PC-9 (cell line): ENCODE data around the gene LEFTY1. TPM values are rescaled to one million over a fixed set of nuclear protein-coding genes. Genes with fewer than 3 reads are reported as not detected.
A peak's percentile ranks its signal among the peaks of the same experiment; 100 is the strongest.

Experiments used
- BruUV-seq: library from RNA; stranded (reverse); fragments of 400-500 nt; replicated peaks from 2 replicates; lab custom pipeline; 2021; lab: Mats Ljungman, UMichigan
- CTCF ChIA-PET: fragments of 300-600 bp; sonication (Branson Sonifier 250); formaldehyde crosslinking; loops from one replicate; lab custom pipeline; 2022; ENCODE audit warnings: antibody characterized with exemption; lab: Charles Lee
- POLR2A ChIA-PET: fragments of 300-600 bp; sonication (Branson Sonifier 250); formaldehyde crosslinking; loops from one replicate; lab custom pipeline; 2022; ENCODE audit warnings: antibody characterized with exemption; ENCODE audit not compliant: unreplicated experiment; lab: Charles Lee
- DNase-seq, 2 experiments: peaks; one replicate each; pipeline versions ENCODE4 v3.0.0 to v3.0.0-alpha.2; 2015 to 2022; ENCODE audit warnings: mixed read lengths in 1 of 2
- H2AFZ ChIP-seq: fragments of 200-600 bp; sonication (generic); 2 replicates; pipeline ENCODE4 v1.8.1; 2017; ENCODE audit warnings: antibody characterized with exemption
- H3F3A ChIP-seq: fragments of 200-600 bp; sonication (generic); 2 replicates; pipeline ENCODE4 v1.8.1; 2017; ENCODE audit warnings: antibody characterized with exemption, mild to moderate bottlenecking, low read depth; ENCODE audit not compliant: insufficient read depth
- H3K27ac ChIP-seq: fragments of 200-600 bp; sonication (generic); 2 replicates; pipeline ENCODE4 v1.6.1; 2016; ENCODE audit warnings: mixed run types
- H3K27me3 ChIP-seq: fragments of 200-600 bp; sonication (generic); 2 replicates; pipeline ENCODE4 v1.6.1; 2016; ENCODE audit warnings: low read depth, mixed run types; ENCODE audit not compliant: insufficient read depth
- H3K36me3 ChIP-seq: fragments of 200-600 bp; sonication (generic); 2 replicates; pipeline ENCODE4 v1.6.1; 2016; ENCODE audit warnings: low read depth, mixed run types
- H3K4me1 ChIP-seq: fragments of 200-600 bp; sonication (generic); replicated peaks from 2 replicates; pipeline ENCODE4 v1.6.1; 2016; ENCODE audit warnings: mixed run types; ENCODE audit not compliant: insufficient read depth
- H3K4me2 ChIP-seq: fragments of 200-600 bp; sonication (generic); 2 replicates; pipeline ENCODE4 v1.6.1; 2017; ENCODE audit warnings: mixed run types
- H3K4me3 ChIP-seq: fragments of 200-600 bp; sonication (generic); 2 replicates; pipeline ENCODE4 v1.6.1; 2016; ENCODE audit warnings: mixed run types
- H3K79me2 ChIP-seq: fragments of 200-600 bp; sonication (generic); 2 replicates; pipeline ENCODE4 v1.6.1; 2017; ENCODE audit warnings: low read depth, mixed run types
- H3K9me2 ChIP-seq: fragments of 200-600 bp; sonication (generic); 2 replicates; pipeline ENCODE4 v1.8.1; 2017; ENCODE audit warnings: mild to moderate bottlenecking; ENCODE audit not compliant: insufficient read depth
- H3K9me3 ChIP-seq: fragments of 200-600 bp; sonication (generic); 2 replicates; pipeline ENCODE4 v1.8.1; 2016; ENCODE audit warnings: low read depth; ENCODE audit not compliant: insufficient read depth
- H4K20me1 ChIP-seq: fragments of 200-600 bp; sonication (generic); 2 replicates; pipeline ENCODE4 v1.8.1; 2017; ENCODE audit not compliant: insufficient read depth
- EZH2 ChIP-seq: fragments of 200-600 bp; sonication (generic); IDR thresholded peaks from 2 replicates; pipeline ENCODE4 v1.8.0; 2017; ENCODE audit warnings: antibody characterized with exemption, low read depth
- intact Hi-C: fragments of 100-400 bp; cut with micrococcal nuclease; formaldehyde crosslinking; loops from one replicate; pipeline ENCODE4 v1.10.0; 2022; ENCODE audit not compliant: unreplicated experiment
- total RNA-seq: library from RNA; stranded (reverse); gene quantifications from 2 replicates; pipeline ENCODE4 v1.2.3, GENCODE V29; 2021
- TF ChIP-seq, protein P1 (sequence below): fragments of 200-600 bp; sonication (generic); conservative IDR thresholded peaks from 2 replicates; pipeline ENCODE4 v1.6.1; 2017; ENCODE audit warnings: mixed run types, antibody characterized with exemption, mild to moderate bottlenecking, moderate library complexity

Gene LEFTY1
- total RNA-seq, 1 experiment from 2014 or later, result not detected

DNA sequence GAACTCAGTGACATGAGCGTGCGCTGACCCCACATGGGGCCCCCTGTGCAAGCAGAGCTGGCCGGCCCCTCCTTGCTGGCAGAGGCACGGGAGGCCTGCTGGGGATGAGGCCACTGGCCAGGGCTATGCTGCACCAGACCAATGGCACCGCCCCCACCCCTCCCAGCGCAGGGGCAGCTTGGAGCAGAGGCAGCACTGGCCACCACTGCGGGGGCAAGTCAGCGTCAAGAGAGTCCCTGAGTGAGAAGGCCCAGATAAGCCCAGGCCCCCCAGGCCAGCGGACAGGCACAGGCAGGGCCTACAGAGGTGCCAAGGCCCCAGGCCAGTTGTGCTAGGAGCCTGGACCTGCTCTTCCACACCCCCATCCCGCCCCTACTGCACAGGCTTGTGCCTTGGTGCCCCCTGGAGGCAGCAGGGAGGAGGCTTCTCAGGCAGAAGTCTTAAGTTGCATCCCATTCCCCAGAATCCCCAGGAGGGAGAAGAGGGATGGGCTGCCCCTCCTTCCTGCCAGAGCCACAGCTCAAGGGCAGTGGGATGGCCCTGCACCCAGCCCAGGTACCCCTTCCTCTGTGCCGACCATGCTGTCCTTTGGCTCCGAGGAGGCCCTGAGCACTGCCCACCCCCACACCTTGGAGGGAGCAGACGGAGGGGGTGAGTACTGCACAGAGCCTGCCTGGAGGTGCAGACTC, 43.2 kb downstream of the LEFTY1 start:
- Histone ChIP-seq H2AFZ (no peak overlapping the region), H3K9me3 (no peaks in the 10 kb centered on the region), H3K79me2 (no peaks in the 10 kb centered on the region), H4K20me1 (peaks cover 10% of the 10 kb centered on the region; the same call in 1 of the 2 replicates), H3K4me2 (no peak overlapping the region), H3K9me2 (no peaks in the 10 kb centered on the region), H3K27me3 (no peaks in the 10 kb centered on the region), H3K27ac (no peak overlapping the region), H3F3A (peaks cover 57% of the 10 kb centered on the region), H3K4me1 (no peaks in the 10 kb centered on the region), H3K4me3 (no peak overlapping the region), H3K36me3 (peaks cover 20% of the 10 kb centered on the region; the same call in 1 of the 2 replicates)
- CTCF ChIA-PET, result interaction anchor here (0.6 to 0.7 kb wide), 3 partner anchors 18 to 122 kb away, joined by 3 to 4 read pairs (median 4); no protein-coding TSS in a partner anchor
- POLR2A ChIA-PET, result interaction anchor here (0.5 to 0.6 kb wide), 3 partner anchors 27 to 337 kb away, joined by 4 to 11 read pairs (median 4); partner anchors contain the start of gene SRP9
- DNase-seq, result peak; percentile 68 to 80
- TF ChIP-seq, protein P1, sequence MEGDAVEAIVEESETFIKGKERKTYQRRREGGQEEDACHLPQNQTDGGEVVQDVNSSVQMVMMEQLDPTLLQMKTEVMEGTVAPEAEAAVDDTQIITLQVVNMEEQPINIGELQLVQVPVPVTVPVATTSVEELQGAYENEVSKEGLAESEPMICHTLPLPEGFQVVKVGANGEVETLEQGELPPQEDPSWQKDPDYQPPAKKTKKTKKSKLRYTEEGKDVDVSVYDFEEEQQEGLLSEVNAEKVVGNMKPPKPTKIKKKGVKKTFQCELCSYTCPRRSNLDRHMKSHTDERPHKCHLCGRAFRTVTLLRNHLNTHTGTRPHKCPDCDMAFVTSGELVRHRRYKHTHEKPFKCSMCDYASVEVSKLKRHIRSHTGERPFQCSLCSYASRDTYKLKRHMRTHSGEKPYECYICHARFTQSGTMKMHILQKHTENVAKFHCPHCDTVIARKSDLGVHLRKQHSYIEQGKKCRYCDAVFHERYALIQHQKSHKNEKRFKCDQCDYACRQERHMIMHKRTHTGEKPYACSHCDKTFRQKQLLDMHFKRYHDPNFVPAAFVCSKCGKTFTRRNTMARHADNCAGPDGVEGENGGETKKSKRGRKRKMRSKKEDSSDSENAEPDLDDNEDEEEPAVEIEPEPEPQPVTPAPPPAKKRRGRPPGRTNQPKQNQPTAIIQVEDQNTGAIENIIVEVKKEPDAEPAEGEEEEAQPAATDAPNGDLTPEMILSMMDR, result peak; percentile 81
- no peak for TF ChIP-seq EZH2
- intact Hi-C loops, result loop anchor here (1.0 to 10.0 kb wide), 3 partner anchors 68 to 364 kb away; partner anchors contain the start of gene SRP9
- no TSS peak for BruUV-seq

DNA sequence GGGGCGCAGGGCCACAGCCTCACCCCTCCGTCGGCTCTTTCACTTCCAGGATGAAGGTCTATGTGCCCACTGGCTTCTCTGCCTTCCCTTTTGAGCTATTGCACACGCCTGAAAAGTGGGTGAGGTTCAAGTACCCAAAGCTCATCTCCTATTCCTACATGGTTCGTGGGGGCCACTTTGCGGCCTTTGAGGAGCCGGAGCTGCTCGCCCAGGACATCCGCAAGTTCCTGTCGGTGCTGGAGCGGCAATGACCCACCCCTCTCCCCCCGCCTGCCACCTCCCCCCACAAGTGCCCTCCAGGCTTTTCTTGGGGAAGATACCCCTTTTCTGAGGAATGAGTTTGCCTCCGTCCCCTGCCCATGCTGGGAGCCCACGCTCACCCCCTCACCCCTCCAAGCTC, 43.8 kb downstream of the LEFTY1 start:
- no peak for TF ChIP-seq EZH2
- TF ChIP-seq, protein P1, result no peak
- no peaks in the 10 kb centered on the region for H3K9me2 ChIP-seq
- H3K4me2 ChIP-seq, result no peak overlapping the region
- H4K20me1 ChIP-seq, result peaks cover 10% of the 10 kb centered on the region; the same call in 1 of the 2 replicates
- H3K27me3 ChIP-seq, result no peaks in the 10 kb centered on the region
- ChIA-PET CTCF (interaction anchor here (0.6 to 0.7 kb wide), 2 partner anchors 19 to 108 kb away, joined by 3 to 4 read pairs; no protein-coding TSS in a partner anchor), POLR2A (interaction anchor here (0.5 to 0.6 kb wide), 3 partner anchors 27 to 337 kb away, joined by 4 to 11 read pairs (median 4); partner anchors contain the start of gene SRP9)
- no peaks in the 10 kb centered on the region for H3K9me3 ChIP-seq
- H3K4me1 ChIP-seq, result no peaks in the 10 kb centered on the region
- peaks cover 57% of the 10 kb centered on the region for H3F3A ChIP-seq
- H3K27ac ChIP-seq, result no peak overlapping the region
- no peak overlapping the region for H3K4me3 ChIP-seq
- no peak overlapping the region for H2AFZ ChIP-seq
- BruUV-seq, result no TSS peak
- intact Hi-C loops, result loop anchor here (1.0 to 10.0 kb wide), 3 partner anchors 68 to 364 kb away; partner anchors contain the start of gene SRP9
- H3K36me3 ChIP-seq, result peaks cover 20% of the 10 kb centered on the region; the same call in 1 of the 2 replicates
- H3K79me2 ChIP-seq, result no peaks in the 10 kb centered on the region
- DNase-seq, result no peak

GRCh38 chr1:225844236-225845061, 44.5 kb downstream of the LEFTY1 start:
- H3K27ac ChIP-seq, result no peak overlapping the region
- H3K9me2 ChIP-seq, result no peaks in the 10 kb centered on the region
- POLR2A ChIA-PET, result no interaction called here
- H3K36me3 ChIP-seq, result peaks cover 20% of the 10 kb centered on the region; the same call in 1 of the 2 replicates
- H3F3A ChIP-seq, result peaks cover 64% of the 10 kb centered on the region
- H2AFZ ChIP-seq, result no peak overlapping the region
- H3K27me3 ChIP-seq, result no peaks in the 10 kb centered on the region
- H3K9me3 ChIP-seq, result no peaks in the 10 kb centered on the region
- TSS peak; percentile 12 for BruUV-seq
- no peaks in the 10 kb centered on the region for H3K4me1 ChIP-seq
- H4K20me1 ChIP-seq, result peaks cover 10% of the 10 kb centered on the region; the same call in 1 of the 2 replicates
- intact Hi-C loops, result loop anchor here (1.0 to 10.0 kb wide), 3 partner anchors 67 to 363 kb away; partner anchors contain the start of gene SRP9
- CTCF ChIA-PET, result interaction anchor here (0.6 to 0.7 kb wide), 2 partner anchors 20 to 107 kb away, joined by 3 to 4 read pairs; no protein-coding TSS in a partner anchor
- TF ChIP-seq, protein P1, result no peak
- no peak for TF ChIP-seq EZH2
- DNase-seq, result no peak
- H3K79me2 ChIP-seq, result no peaks in the 10 kb centered on the region
- no peak overlapping the region for H3K4me3 ChIP-seq
- no peak overlapping the region for H3K4me2 ChIP-seq
